Fibroblast of villous mesenchyme (primary cell): Measurements from ENCODE around the gene SLC38A9. TPM values are rescaled to one million over a fixed set of nuclear protein-coding genes. Genes with fewer than 3 reads are reported as not detected.
A peak's percentile ranks its signal among the peaks of the same experiment; 100 is the strongest.

Source experiments
- DNase-seq: peaks from one replicate; pipeline ENCODE4 v3.0.0-alpha.2; 2010; ENCODE audit warnings: low read depth
- H3K4me3 ChIP-seq: 2 replicates; pipeline ENCODE4 v1.5.1; 2011; ENCODE audit warnings: low read depth, mild to moderate bottlenecking, low read length
- total RNA-seq: library from RNA; depleted of rRNA; stranded (reverse); fragments of >200 nt; gene quantifications from 2 replicates; pipeline ENCODE4 v1.2.3, GENCODE V29; 2012
- TF ChIP-seq, protein P1 (sequence below): IDR thresholded peaks from 2 replicates; pipeline ENCODE4 v1.5.1; 2012; ENCODE audit warnings: low read depth, mild to moderate bottlenecking, low read length; ENCODE audit not compliant: insufficient read depth

SLC38A9 gene
- total RNA-seq, 1 donor: 52.7 TPM

GRCh38 chr5:55680353-55680752, 31.8 kb downstream of the SLC38A9 start:
- DNase-seq: no peak
- no peak overlapping the region for H3K4me3 ChIP-seq

DNA sequence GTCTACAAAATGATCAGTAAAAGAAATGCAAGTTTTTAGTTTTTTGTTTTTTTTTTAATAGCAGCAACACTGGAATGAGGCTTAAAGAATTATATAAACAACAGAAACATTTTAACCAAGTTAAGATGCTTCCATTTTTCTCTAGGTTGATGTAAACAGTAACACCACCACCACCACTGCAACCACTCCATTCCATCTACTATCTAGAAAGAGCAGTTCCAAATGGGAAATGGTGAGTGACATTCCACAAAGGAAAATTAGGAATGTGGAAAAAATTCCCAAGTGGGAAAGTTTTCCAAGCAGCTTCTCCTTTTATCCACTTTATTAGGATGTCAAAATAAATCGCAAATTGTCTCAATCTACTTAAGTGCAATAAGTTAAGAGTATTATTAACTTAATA, 32.6 kb downstream of the SLC38A9 start:
- TF ChIP-seq, protein P1, sequence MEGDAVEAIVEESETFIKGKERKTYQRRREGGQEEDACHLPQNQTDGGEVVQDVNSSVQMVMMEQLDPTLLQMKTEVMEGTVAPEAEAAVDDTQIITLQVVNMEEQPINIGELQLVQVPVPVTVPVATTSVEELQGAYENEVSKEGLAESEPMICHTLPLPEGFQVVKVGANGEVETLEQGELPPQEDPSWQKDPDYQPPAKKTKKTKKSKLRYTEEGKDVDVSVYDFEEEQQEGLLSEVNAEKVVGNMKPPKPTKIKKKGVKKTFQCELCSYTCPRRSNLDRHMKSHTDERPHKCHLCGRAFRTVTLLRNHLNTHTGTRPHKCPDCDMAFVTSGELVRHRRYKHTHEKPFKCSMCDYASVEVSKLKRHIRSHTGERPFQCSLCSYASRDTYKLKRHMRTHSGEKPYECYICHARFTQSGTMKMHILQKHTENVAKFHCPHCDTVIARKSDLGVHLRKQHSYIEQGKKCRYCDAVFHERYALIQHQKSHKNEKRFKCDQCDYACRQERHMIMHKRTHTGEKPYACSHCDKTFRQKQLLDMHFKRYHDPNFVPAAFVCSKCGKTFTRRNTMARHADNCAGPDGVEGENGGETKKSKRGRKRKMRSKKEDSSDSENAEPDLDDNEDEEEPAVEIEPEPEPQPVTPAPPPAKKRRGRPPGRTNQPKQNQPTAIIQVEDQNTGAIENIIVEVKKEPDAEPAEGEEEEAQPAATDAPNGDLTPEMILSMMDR: no peak
- no peak for DNase-seq
- no peak overlapping the region for H3K4me3 ChIP-seq

More at GRCh38 chr5:55680353-55680752, 31.8 kb downstream of the SLC38A9 start:
- TF ChIP-seq, protein P1: no peak

DNA sequence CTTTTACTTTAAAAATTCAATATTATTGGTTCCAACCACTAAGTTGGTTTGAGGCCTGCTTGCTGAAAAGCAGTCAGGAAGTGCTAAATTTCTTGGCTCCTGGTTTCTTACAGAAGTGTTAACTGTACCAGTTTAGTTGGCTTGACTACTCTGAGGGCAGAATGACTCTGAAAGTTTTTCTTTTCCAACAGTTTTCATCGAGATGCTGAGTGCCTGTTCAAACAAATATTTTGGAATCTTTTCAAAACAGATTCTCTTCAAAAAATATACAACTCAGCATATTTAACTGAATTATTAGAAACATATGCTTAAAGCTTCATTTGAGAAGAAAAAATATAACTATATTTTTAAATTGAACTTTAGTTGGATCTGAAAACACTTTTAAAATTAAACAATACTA, 37.0 kb downstream of the SLC38A9 start:
- H3K4me3 ChIP-seq: no peak overlapping the region
- TF ChIP-seq, protein P1: no peak
- no peak for DNase-seq

DNA sequence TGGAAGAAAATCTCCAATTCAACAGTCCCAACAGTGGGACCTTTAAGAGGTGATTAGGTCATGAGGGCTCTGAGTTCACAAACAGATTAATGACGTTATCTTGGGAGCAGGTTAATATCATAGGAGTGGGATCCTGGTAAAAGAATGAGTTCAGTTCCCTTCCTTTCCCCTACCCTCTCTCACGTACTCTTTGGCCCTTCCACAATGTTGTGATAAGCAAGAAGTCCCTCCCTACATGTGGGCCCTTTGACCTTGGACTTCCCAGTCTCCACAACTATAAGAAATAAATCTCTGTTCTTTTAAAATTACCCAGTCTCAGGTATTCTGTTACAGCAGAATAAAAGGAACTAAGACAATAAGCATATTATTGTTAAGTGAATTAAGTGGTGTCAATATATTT, 37.8 kb downstream of the SLC38A9 start:
- no peak for DNase-seq
- TF ChIP-seq, protein P1: no peak
- no peak overlapping the region for H3K4me3 ChIP-seq

- TF ChIP-seq, protein P1: no peak
- no peak for DNase-seq
- no peak overlapping the region for H3K4me3 ChIP-seq
Observed at GRCh38 chr5:55672477-55672911, 39.6 kb downstream of the SLC38A9 start.

DNA sequence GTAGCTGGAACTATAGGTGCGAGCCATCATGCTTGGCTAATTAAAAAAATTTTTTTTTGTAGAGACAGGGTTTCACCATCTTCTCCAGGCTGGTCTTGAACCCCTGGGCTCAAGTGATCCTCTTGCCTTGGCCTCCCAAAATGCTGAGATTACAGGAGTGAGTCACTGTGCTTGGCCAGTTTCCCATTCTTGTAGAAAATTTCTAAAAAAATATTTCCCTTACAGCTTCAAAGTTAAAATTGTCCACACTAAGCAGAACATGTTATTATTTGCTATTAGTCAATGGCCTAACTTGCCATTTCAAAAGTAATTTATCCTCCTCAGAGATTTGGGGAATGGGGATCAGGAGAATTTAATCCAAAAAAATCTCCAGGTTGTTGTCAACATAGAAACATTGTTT, 40.1 kb downstream of the SLC38A9 start:
- no peak overlapping the region for H3K4me3 ChIP-seq
- no peak for DNase-seq
- TF ChIP-seq, protein P1: no peak

DNA sequence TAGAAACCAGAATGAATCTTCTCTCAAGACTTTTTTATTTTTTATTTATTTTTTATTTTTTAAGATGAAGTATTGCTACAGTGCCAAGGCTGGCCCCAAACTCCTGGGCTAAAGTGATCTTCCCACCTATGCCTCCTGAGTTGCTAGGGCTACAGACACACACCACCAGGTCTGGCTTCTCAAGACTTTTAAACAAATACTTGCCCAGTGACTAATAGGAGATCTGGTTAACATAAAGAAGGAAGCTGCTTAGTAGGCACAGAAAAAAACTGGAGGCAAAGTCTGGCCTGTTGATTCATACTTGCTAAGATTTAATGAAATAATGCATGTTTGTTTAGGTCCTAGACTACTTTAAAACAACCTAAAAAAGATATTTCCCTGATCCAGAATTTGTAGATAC, 43.8 kb downstream of the SLC38A9 start:
- DNase-seq: peak; percentile 95
- TF ChIP-seq, protein P1: no peak
- H3K4me3 ChIP-seq: no peak overlapping the region
